Stimulated activated CD8-positive, alpha-beta memory T cell treated with anti-CD3 and anti-CD28 coated beads, Interleukin-15, amount 100 ng/mL, for 24 hours (primary cell): ENCODE data around the gene NIN.
A peak's percentile ranks its signal among the peaks of the same experiment; 100 is the strongest.

Experiments used
- DNase-seq: peaks from one replicate; pipeline ENCODE4 v3.0.0-alpha.2; 2020; ENCODE audit warnings: low read depth

The NIN gene

GRCh38 chr14:50839691-50840090 lies 8.7 kb upstream of the NIN start:
- no peak for DNase-seq

- DNase-seq: no peak
Observed at GRCh38 chr14:50839048-50839447, 8.1 kb upstream of the NIN start.

GRCh38 chr14:50837850-50838470 lies 7.0 kb upstream of the NIN start:
- no peak for DNase-seq

GRCh38 chr14:50837271-50837670 lies 6.3 kb upstream of the NIN start:
- DNase-seq: no peak

- no peak for DNase-seq
Observed at GRCh38 chr14:50836515-50836914, 5.6 kb upstream of the NIN start.

- no peak for DNase-seq
Observed at GRCh38 chr14:50835280-50835679, 4.3 kb upstream of the NIN start.

GRCh38 chr14:50834802-50835276 lies 3.9 kb upstream of the NIN start:
- no peak for DNase-seq

- no peak for DNase-seq
Observed at GRCh38 chr14:50832935-50833630, 2.1 kb upstream of the NIN start.

GRCh38 chr14:50831726-50832168 lies 785 bp upstream of the NIN start:
- no peak for DNase-seq

GRCh38 chr14:50830044-50830931 lies 674 bp downstream of the NIN start:
- DNase-seq: peak; percentile 29

- no peak for DNase-seq
Observed at GRCh38 chr14:50829489-50830043, 1.4 kb downstream of the NIN start.

- DNase-seq: no peak
Observed at GRCh38 chr14:50828721-50829488, 2.1 kb downstream of the NIN start.

GRCh38 chr14:50826681-50827080 lies 4.3 kb downstream of the NIN start:
- no peak for DNase-seq

GRCh38 chr14:50825307-50825706 lies 5.7 kb downstream of the NIN start:
- no peak for DNase-seq

- DNase-seq: no peak
Observed at GRCh38 chr14:50823762-50824636, 7.0 kb downstream of the NIN start.

- DNase-seq: no peak
Observed at GRCh38 chr14:50823051-50823761, 7.8 kb downstream of the NIN start.

GRCh38 chr14:50822501-50823042 lies 8.4 kb downstream of the NIN start:
- DNase-seq: no peak

GRCh38 chr14:50821510-50822464 lies 9.2 kb downstream of the NIN start:
- no peak for DNase-seq
